HepG2 (cell line): Measurements from ENCODE around the gene SECISBP2L.
"Not testable (repeated sequence)": the region's sequence is repeated elsewhere in the genome, so short reads cannot be mapped to it uniquely, and the experiment has no call there.

ENCODE experiments used
- ATF1 ChIP-seq: IDR thresholded peaks from 2 replicates; pipeline ENCODE4 v1.6.1; 2016; ENCODE audit warnings: mild to moderate bottlenecking, control low read depth
- CTCF ChIP-seq: sonication (generic); formaldehyde crosslinking; IDR thresholded peaks from 2 replicates; pipeline ENCODE4 v1.5.0; 2020; ENCODE audit warnings: mild to moderate bottlenecking, missing genetic modification reagents, moderate library complexity
- FOXJ3 ChIP-seq: sonication (generic); formaldehyde crosslinking; IDR thresholded peaks from 2 replicates; pipeline ENCODE4 v1.4.0; 2020; ENCODE audit warnings: missing genetic modification reagents, mild to moderate bottlenecking, borderline replicate concordance
- KDM4B ChIP-seq: sonication (generic); formaldehyde crosslinking; IDR thresholded peaks from 2 replicates; pipeline ENCODE4 v1.4.0; 2020; ENCODE audit warnings: missing genetic modification reagents
- YEATS2 ChIP-seq: sonication (generic); formaldehyde crosslinking; IDR thresholded peaks from 2 replicates; pipeline ENCODE4 v1.4.0; 2020; ENCODE audit warnings: missing genetic modification reagents, borderline replicate concordance
- ZNF513 ChIP-seq: sonication (generic); formaldehyde crosslinking; conservative IDR thresholded peaks from 2 replicates; pipeline ENCODE4 v1.5.0; 2020; ENCODE audit warnings: missing genetic modification reagents

- TF ChIP-seq ATF1 (CRISPR knock-in tag); YEATS2; CTCF (CRISPR knock-in tag); ZNF513 (CRISPR knock-in tag); KDM4B; FOXJ3: not testable (repeated sequence)
These were observed 75.3 kb downstream of the SECISBP2L start for GRCh38 chr15:48970926-48971325.
